ENCODE measurements around the gene CPZ.
"Not testable (repeated sequence)": the region's sequence is repeated elsewhere in the genome, so short reads cannot be mapped to it uniquely, and the experiment has no call there.

Gene CPZ

DNA sequence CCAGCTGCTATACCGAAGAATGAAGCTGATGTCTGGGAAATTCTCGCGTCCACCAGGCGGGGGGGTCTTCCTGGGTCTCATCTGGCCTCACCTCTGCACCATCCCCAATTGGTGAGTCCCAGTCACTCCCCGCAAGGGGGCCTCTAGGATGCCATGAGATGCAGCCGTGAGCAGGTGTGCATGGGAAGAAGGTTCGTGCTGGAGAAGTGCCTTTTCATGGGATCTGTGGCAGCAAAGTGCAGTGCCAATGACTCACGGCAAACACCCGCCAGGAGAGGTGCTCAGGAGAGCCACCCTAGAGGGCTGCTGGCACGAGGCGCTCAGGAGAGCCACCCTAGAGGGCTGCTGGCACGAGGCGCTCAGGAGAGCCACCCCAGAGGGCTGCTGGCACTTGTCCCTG is 55.1 kb downstream of the CPZ start:
- DNase-seq (ENCODE audit: insufficient read length, low spot score) (no peak), FAIRE-seq (no peak)

GRCh38 chr4:8648296-8648695 is 55.7 kb downstream of the CPZ start:
- DNase-seq (ENCODE audit: insufficient read length, low spot score) (no peak), FAIRE-seq (no peak)

DNA sequence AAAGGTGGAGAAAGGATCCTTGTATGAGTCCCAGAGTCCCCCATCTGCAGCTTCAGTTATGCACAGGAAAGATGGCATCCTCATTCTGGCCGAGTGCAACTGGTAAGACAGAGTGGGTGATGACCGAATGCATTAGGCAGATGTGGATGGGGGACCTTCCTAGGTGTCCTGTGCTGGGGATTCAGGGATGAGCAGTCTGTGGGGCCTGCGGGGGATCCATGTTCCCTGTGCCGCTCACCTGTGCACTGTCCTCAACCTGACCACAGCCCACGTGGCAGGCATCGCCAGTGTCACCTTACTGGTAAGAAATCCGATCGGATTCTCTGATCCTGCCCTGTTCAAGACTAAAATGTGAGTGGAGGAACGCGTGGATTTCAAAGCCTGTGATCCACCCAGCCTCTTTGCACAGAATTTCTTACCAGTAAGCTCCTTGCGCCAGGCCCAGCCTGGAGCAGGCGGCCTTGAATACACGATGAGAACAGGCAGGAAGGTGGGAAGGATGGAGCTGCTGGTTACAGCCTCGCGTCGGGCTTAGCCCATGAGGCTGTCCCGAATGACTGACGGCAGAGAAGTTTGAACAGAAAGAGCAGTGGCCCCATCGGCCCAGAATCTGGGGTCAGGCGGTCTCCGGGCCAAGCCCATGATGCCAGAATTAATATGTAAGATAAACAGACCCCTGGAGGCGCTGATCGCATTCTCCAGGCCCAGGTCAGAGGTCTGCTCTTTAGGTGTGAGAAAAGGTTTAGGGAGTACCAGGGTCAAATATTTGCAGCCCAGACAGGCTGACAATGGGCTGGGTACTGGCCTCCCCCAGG is 56.5 kb downstream of the CPZ start:
- no peak for FAIRE-seq
- no peak for DNase-seq (ENCODE audit: insufficient read length, low spot score)

GRCh38 chr4:8649631-8650361 is 57.2 kb downstream of the CPZ start:
- FAIRE-seq (no peak), DNase-seq (ENCODE audit: insufficient read length, low spot score) (no peak)

DNA sequence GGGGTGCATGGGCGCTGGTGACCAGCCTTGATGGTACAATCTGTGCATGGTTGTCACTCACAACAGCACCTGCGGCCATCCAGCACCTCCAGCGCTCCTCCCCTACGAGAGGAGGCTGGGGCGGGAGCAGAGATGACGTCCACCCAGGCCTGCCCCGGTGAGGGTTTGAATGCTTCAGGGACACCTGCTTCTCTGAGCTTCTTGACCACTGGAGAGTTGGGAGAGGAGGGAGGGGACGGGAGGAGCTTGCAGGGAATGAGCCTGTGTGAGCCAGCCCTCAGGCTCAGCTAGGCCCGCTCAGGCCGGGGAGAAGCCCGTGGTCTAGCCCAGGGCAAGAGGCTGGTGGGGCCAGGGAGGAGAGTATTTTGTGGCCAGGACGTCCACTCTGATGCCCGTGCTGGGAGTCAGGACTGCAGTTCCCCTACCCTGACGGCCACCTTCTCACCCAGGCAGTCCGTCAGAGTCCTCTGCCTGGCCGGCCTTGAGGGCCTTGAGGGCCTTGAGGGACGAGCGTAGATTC is 59.2 kb downstream of the CPZ start:
- FAIRE-seq: no peak

DNA sequence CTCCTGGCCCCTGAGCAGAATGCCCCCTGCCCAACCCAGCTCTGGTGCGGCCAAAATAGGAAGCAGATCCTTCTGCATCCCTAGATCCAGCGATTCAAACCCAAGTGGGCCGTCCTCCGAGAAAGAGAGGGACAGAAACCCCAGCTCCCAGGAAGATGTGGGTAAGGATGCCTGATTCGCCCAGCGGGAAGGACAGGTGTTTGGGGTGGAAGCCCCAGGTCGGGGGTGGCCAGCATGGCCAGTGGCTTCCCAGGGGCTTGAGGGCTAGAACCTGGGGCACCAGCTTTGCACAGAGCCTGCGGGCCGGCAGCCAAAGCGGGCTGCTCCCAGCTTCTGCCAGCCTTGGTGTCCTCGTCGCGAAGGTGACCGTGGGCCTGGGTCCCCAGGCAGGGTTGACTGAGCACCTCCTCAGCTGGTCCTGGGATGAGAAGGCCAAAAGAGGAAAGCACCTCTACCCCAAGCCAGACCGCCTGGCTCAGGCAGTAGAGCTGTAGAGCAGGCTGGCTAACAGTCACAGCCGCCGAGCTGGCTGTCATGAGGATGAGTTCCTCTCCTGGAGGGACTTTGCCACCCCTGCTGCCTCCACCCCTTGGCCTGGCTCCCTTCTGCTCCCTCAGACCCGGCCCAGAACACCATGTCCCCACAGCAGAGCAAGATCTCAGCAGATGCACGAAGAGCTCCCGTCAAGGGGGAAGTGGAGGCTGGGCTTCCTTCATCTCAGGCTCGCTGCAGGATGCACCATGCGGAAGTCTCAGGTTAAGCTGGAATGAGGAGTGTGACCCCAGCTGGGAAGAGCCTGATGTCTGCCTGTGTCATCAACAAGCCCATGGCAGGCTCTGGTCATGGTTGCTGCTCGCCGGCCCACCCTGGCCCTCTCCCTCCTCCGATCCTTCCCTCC is 59.9 kb downstream of the CPZ start:
- DNase-seq (ENCODE audit: insufficient read length, low spot score): no peak
- FAIRE-seq: no peak

More for the DNA sequence above, 59.2 kb downstream of the CPZ start:
- no peak for DNase-seq (ENCODE audit: insufficient read length, low spot score)

GRCh38 chr4:8653326-8654000 is 60.9 kb downstream of the CPZ start:
- no peak for DNase-seq (ENCODE audit: insufficient read length, low spot score)
- FAIRE-seq: no peak

GRCh38 chr4:8654139-8654538 is 61.6 kb downstream of the CPZ start:
- not testable (repeated sequence) for FAIRE-seq

DNA sequence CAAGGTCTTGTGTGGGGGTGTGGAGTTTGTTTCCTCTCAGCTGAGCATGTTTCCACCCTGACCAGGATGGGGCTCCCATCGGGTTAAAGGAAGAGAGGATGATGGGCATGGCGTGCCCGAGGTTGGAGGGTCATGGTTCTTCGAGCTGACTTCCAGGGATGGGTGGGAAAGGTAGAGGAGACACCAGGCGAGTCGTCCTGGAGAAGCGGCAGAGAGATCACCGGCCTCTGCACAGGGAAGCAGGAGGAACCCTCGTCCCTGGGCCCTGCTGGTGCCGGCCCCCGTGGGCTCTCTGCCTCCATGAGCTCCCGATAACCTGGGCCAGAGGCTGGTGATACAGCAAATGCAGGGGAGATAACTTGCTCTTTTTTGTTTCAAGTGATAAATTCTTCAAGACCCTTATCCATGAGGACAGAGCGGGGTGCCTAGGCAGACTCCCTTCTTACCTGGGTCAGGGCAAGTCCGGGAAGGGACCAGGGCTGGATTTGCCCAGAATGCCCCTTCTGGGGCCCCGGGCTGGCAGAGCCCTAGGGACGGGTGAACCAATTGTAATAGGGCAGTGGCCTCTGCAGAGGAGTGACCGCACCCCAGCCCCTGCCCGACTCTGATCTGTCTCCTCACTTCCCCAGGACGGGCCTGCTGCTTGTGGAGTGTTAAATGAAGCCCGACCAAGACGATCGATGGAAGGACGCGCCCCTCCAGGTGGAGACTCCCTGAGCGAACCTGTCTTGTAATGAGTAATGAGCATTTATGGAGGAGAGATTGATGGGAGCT is 63.0 kb downstream of the CPZ start:
- no peak for DNase-seq (ENCODE audit: insufficient read length, low spot score)
- no peak for FAIRE-seq

More at GRCh38 chr4:8654139-8654538, 61.6 kb downstream of the CPZ start:
- not testable (repeated sequence) for DNase-seq (ENCODE audit: insufficient read length, low spot score)

DNA sequence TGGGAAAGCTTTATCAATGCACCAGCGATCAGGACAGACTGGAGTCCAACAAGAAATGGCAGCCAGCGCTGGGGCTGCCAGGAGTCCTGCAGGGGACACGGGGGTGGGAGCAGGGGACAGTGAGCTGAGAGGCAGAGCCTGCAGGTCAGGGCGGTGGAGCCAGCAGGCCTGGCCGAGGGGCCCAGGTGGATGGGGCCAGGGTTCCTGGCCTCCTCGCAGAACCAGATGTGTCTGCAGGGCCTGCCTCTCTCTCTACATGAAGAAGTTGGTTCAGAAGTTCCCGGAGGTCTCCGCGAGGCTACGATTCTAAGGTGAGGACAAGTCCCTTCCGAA is 63.6 kb downstream of the CPZ start:
- DNase-seq (ENCODE audit: insufficient read length, low spot score) (no peak), FAIRE-seq (no peak)

- DNase-seq (ENCODE audit: insufficient read length, low spot score) (no peak), FAIRE-seq (no peak)
Observed at GRCh38 chr4:8656711-8657380, 64.3 kb downstream of the CPZ start.

DNA sequence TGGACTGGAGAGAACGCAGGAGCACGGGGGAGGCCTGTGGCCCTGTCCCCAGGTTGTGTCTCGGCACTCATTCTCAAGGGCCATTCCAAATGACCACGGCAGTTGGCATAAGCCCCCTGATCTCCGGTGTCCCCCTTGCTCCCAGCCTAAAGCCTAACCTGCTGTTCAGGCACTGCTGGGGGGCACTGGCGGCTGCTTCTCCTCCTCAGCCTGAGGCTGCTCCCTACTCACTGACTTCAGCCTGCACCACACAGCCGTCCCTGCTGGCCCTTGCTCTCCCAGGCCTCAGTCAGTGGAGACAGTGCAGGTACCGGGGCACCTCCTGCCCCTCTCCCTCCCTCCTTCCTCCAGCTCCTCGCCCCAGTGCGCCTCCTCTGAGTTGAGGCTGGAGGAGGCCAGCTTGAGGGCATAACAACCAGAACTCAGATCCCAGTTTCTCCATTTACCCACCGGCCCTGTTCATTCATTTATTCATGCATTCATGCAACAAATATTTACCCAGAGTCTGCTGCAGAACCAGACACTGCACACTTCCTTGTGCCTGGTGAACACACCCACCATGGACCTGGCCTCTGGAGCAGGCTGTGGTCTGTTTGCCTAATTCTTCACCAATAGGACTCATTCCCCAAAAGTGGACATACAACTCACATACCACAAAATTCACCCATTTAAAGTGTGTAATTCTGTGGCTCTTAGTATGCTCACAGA is 65.0 kb downstream of the CPZ start:
- FAIRE-seq (no peak), DNase-seq (ENCODE audit: insufficient read length, low spot score) (no peak)

GRCh38 chr4:8662776-8663175 is 70.2 kb downstream of the CPZ start:
- FAIRE-seq (no peak), DNase-seq (ENCODE audit: insufficient read length, low spot score) (no peak)

DNA sequence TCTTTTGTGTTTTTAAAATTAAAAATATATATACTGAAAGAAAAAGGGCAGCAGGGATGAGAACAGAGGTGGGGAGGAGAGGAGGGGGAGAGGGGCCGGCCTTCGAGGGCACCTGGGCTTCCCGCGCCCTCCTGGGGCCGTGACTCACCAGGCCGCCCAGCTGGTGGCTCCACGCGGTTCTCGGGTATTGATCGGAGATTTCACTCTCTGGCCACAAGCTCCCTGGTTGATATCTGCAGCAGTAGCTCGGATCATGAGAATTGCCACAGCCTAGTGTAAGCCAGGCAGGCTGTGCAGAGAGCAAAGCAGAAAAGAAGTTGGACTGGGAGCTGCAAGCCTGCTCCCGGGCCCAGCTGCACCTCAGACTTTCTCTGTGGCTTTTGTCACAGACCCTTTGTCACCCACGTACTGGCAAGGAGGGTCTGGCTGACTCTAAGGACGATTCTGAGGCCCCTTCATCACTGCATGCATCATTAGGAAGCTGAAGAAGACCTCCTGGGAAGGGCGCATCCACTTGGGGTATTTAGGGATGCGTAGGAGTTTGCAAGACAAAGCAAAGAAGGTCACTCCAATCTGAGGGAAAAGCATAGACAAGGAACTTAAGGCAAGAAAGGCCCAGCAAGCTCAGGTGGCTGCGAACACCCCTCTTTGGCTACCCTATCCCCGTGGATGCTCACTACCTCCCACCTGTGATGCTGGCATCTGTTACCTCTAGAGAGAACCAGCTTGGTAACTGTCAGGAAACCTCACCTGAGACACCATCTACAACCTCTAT is 71.7 kb downstream of the CPZ start:
- FAIRE-seq: no peak

GRCh38 chr4:8664976-8665375 is 72.4 kb downstream of the CPZ start:
- no peak for FAIRE-seq
- DNase-seq (ENCODE audit: insufficient read length, low spot score): no peak

More for the DNA sequence above, 71.7 kb downstream of the CPZ start:
- DNase-seq (ENCODE audit: insufficient read length, low spot score): no peak

- FAIRE-seq (no peak), DNase-seq (ENCODE audit: insufficient read length, low spot score) (no peak)
Observed at GRCh38 chr4:8665406-8666360, 73.1 kb downstream of the CPZ start.

DNA sequence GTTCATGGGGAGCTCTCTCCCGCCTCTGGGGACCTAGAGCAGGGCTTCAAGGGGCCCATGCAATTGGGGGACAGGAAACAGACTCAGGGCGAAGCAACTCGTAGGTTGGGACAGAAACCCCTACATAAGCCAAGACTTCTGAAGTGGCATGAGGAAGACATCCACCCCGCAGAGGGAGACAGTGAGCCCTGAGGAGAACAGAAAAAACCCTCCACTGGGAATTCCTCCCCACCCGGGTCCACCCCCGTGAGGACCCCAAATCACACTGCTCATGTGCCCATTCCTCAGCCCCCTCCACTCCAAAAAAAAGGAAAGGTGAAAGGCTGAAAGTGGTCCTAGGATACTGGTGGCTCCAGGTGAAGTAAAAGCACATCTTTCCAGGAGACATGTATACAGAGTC is 74.0 kb downstream of the CPZ start:
- DNase-seq (ENCODE audit: insufficient read length, low spot score): no peak
- FAIRE-seq: no peak

Measured in GM19239 (cell line).